Measurements from ENCODE around the gene TNFRSF1B. TPM values are rescaled to one million over a fixed set of nuclear protein-coding genes. Genes with fewer than 3 reads are reported as not detected.
A peak's percentile ranks its signal among the peaks of the same experiment; 100 is the strongest.

TNFRSF1B gene
- total and polyA plus RNA-seq, 2 experiments from 2014 or later, result 0.91 to 4.1 TPM

- TF ChIP-seq, protein P1, sequence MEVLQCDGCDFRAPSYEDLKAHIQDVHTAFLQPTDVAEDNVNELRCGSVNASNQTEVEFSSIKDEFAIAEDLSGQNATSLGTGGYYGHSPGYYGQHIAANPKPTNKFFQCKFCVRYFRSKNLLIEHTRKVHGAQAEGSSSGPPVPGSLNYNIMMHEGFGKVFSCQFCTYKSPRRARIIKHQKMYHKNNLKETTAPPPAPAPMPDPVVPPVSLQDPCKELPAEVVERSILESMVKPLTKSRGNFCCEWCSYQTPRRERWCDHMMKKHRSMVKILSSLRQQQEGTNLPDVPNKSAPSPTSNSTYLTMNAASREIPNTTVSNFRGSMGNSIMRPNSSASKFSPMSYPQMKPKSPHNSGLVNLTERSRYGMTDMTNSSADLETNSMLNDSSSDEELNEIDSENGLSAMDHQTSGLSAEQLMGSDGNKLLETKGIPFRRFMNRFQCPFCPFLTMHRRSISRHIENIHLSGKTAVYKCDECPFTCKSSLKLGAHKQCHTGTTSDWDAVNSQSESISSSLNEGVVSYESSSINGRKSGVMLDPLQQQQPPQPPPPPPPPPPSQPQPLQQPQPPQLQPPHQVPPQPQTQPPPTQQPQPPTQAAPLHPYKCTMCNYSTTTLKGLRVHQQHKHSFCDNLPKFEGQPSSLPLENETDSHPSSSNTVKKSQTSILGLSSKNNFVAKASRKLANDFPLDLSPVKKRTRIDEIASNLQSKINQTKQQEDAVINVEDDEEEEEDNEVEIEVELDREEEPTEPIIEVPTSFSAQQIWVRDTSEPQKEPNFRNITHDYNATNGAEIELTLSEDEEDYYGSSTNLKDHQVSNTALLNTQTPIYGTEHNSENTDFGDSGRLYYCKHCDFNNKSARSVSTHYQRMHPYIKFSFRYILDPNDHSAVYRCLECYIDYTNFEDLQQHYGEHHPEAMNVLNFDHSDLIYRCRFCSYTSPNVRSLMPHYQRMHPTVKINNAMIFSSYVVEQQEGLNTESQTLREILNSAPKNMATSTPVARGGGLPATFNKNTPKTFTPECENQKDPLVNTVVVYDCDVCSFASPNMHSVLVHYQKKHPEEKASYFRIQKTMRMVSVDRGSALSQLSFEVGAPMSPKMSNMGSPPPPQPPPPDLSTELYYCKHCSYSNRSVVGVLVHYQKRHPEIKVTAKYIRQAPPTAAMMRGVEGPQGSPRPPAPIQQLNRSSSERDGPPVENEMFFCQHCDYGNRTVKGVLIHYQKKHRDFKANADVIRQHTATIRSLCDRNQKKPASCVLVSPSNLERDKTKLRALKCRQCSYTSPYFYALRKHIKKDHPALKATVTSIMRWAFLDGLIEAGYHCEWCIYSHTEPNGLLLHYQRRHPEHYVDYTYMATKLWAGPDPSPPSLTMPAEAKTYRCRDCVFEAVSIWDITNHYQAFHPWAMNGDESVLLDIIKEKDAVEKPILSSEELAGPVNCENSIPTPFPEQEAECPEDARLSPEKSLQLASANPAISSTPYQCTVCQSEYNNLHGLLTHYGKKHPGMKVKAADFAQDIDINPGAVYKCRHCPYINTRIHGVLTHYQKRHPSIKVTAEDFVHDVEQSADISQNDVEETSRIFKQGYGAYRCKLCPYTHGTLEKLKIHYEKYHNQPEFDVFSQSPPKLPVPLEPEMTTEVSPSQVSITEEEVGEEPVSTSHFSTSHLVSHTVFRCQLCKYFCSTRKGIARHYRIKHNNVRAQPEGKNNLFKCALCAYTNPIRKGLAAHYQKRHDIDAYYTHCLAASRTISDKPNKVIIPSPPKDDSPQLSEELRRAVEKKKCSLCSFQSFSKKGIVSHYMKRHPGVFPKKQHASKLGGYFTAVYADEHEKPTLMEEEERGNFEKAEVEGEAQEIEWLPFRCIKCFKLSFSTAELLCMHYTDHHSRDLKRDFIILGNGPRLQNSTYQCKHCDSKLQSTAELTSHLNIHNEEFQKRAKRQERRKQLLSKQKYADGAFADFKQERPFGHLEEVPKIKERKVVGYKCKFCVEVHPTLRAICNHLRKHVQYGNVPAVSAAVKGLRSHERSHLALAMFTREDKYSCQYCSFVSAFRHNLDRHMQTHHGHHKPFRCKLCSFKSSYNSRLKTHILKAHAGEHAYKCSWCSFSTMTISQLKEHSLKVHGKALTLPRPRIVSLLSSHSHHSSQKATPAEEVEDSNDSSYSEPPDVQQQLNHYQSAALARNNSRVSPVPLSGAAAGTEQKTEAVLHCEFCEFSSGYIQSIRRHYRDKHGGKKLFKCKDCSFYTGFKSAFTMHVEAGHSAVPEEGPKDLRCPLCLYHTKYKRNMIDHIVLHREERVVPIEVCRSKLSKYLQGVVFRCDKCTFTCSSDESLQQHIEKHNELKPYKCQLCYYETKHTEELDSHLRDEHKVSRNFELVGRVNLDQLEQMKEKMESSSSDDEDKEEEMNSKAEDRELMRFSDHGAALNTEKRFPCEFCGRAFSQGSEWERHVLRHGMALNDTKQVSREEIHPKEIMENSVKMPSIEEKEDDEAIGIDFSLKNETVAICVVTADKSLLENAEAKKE (CRISPR knock-in tag; IDR thresholded peaks at IDR 0.05), result no peak
- peak; percentile 36; the same call in 1 of the 2 replicates for TF ChIP-seq ETS1 (IDR thresholded peaks at IDR 0.05)
- TF ChIP-seq JUNB (IDR thresholded peaks at IDR 0.05; ENCODE audit: unreplicated experiment), result no peak
- TF ChIP-seq ZNF331 (CRISPR knock-in tag; IDR thresholded peaks at IDR 0.05; ENCODE audit: low read depth), result no peak
- peak; percentile 40; the same call in 1 of the 2 replicates for TF ChIP-seq POLR2AphosphoS5 (IDR thresholded peaks at IDR 0.05; ENCODE audit: low read depth)
- TF ChIP-seq CREB1 (CRISPR knock-in tag; IDR thresholded peaks at IDR 0.05; ENCODE audit: low read depth), result peak; percentile 81
- no peak for TF ChIP-seq NANOG (IDR thresholded peaks at IDR 0.05; ENCODE audit: borderline replicate concordance)
- TF ChIP-seq ZNF114 (CRISPR knock-in tag; IDR thresholded peaks at IDR 0.05), result no peak
These were observed 63.2 kb downstream of the TNFRSF1B start, which contains the start of gene VPS13D (continued) for GRCh38 chr1:12229835-12230548.

Measured in GM23338 (cell line).